Activated T-cell treated with anti-CD3 and anti-CD28 coated beads for 48 hours (primary cell): ENCODE results near the gene WDFY4.

ENCODE experiments used
- DNase-seq: peaks from one replicate; pipeline ENCODE4 v3.0.0-alpha.2; 2020; ENCODE audit warnings: low read depth

WDFY4 gene

GRCh38 chr10:48655411-48656240 lies 29.0 kb upstream of the WDFY4 start:
- DNase-seq = no peak

- peak; percentile 91 for DNase-seq
Measured at GRCh38 chr10:48656241-48656913, 28.3 kb upstream of the WDFY4 start.

GRCh38 chr10:48656914-48657305 lies 27.8 kb upstream of the WDFY4 start:
- DNase-seq = no peak

GRCh38 chr10:48657416-48657815 lies 27.3 kb upstream of the WDFY4 start:
- no peak for DNase-seq

GRCh38 chr10:48658243-48658974 lies 26.3 kb upstream of the WDFY4 start:
- peak; percentile 42 for DNase-seq

GRCh38 chr10:48658975-48659269 lies 25.8 kb upstream of the WDFY4 start:
- DNase-seq = no peak

- no peak for DNase-seq
Measured at GRCh38 chr10:48659790-48660189, 24.9 kb upstream of the WDFY4 start.

- no peak for DNase-seq
Measured at GRCh38 chr10:48661441-48661840, 23.2 kb upstream of the WDFY4 start.

GRCh38 chr10:48667960-48668590 lies 16.6 kb upstream of the WDFY4 start:
- no peak for DNase-seq

- no peak for DNase-seq
Measured at GRCh38 chr10:48670978-48671913, 13.4 kb upstream of the WDFY4 start.

GRCh38 chr10:48671914-48672595 lies 12.6 kb upstream of the WDFY4 start:
- DNase-seq = no peak

- no peak for DNase-seq
Measured at GRCh38 chr10:48672596-48673265, 11.9 kb upstream of the WDFY4 start.

GRCh38 chr10:48677625-48678024 lies 7.0 kb upstream of the WDFY4 start:
- DNase-seq = no peak

- no peak for DNase-seq
Measured at GRCh38 chr10:48678041-48678440, 6.6 kb upstream of the WDFY4 start.

- DNase-seq = no peak
Measured at GRCh38 chr10:48681740-48682139, 2.9 kb upstream of the WDFY4 start.

- no peak for DNase-seq
Measured at GRCh38 chr10:48682265-48682664, 2.4 kb upstream of the WDFY4 start.

- DNase-seq = no peak
Measured at GRCh38 chr10:48683424-48683823, 1.2 kb upstream of the WDFY4 start.

- DNase-seq = no peak
Measured at GRCh38 chr10:48683868-48684267, 805 bp upstream of the WDFY4 start.

- no peak for DNase-seq
Measured at GRCh38 chr10:48684463-48684791, 246 bp upstream of the WDFY4 start.

GRCh38 chr10:48685731-48686130 lies 1.1 kb downstream of the WDFY4 start:
- DNase-seq = no peak
